RWPE1 (cell line): Measurements from ENCODE around the gene SNTG2.

Source experiments
- CTCF ChIA-PET: fragments of 350-600 bp; sonication (Branson Sonifier 250); formaldehyde crosslinking; extraction: SDS; loops from one replicate; lab custom pipeline; 2021; lab: Yijun Ruan, JAX
- POLR2A ChIA-PET: fragments of 400-600 bp; formaldehyde crosslinking; extraction: SDS; loops from one replicate; lab custom pipeline; 2020; ENCODE audit warnings: antibody characterized with exemption; ENCODE audit not compliant: low non-redundant PET; lab: Yijun Ruan, JAX
- DNase-seq: peaks from one replicate; pipeline ENCODE4 v3.0.0; 2012; ENCODE audit warnings: low spot score
- H3K27ac ChIP-seq: fragments of 450-650 bp; 2 replicates; pipeline ENCODE4 v1.5.1; 2017
- CTCF ChIP-seq: fragments of 450-650 bp; conservative IDR thresholded peaks from 2 replicates; pipeline ENCODE4 v1.5.1; 2017; ENCODE audit warnings: low read depth, mild to moderate bottlenecking

Gene SNTG2

GRCh38 chr2:1340141-1340512, 389.5 kb downstream of the SNTG2 start:
- POLR2A ChIA-PET: no interaction called here
- H3K27ac ChIP-seq: no peak overlapping the region
- no peak for TF ChIP-seq CTCF
- no peak for DNase-seq
- CTCF ChIA-PET: no interaction called here

- no peak for TF ChIP-seq CTCF
- no peak overlapping the region for H3K27ac ChIP-seq
- no peak for DNase-seq
- ChIA-PET CTCF (interaction anchor here (0.8 kb wide), 1 partner anchor 205 kb away, joined by 4 read pairs; no protein-coding TSS in a partner anchor), POLR2A (no interaction called here)
Measured at GRCh38 chr2:1341404-1342120, 390.9 kb downstream of the SNTG2 start.

DNA sequence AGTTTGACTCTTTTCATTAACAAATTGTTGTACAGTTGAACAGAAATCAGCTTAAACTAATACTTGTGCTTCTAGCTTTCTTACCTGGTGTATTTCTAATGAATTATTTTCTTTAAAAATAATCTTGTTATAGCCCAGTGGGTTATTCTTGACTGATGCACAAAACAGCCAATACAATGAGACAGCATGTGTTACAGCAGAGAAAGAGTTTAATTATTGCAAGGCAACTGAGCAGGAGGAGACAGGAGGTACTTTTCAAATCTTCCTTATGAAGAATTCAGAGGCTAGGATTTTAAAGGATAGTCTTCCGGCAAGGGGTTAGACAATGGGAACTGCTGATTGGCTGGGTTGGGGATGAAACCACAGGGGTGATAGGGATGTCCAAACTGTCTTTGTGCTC, 398.1 kb downstream of the SNTG2 start:
- POLR2A ChIA-PET: no interaction called here
- TF ChIP-seq CTCF: no peak
- no peak for DNase-seq
- H3K27ac ChIP-seq: no peak overlapping the region
- CTCF ChIA-PET: no interaction called here

DNA sequence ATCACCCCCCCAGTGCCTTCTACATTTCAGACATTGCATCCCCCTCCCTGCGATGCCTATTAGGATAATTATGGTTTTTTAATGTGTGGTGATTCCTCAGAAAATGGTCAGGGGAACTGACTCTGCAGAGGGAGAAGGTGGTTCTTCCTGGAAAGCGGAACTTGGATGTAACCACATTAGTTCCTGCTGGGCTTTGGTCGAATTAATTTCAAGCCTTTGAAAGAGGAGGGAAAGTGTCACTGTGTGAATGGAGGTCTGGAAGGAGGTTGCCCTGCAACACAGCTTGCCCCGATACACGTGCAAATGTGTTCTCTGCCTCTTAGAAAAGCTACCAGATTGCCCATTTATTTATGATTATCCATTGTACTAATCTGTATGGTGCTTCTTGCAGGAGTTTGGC, 399.5 kb downstream of the SNTG2 start:
- H3K27ac ChIP-seq: no peak overlapping the region
- no peak for TF ChIP-seq CTCF
- CTCF ChIA-PET: no interaction called here
- DNase-seq: no peak
- POLR2A ChIA-PET: no interaction called here

GRCh38 chr2:1353124-1353523, 402.5 kb downstream of the SNTG2 start:
- ChIA-PET CTCF (no interaction called here), POLR2A (no interaction called here)
- no peak for DNase-seq
- no peak overlapping the region for H3K27ac ChIP-seq
- no peak for TF ChIP-seq CTCF

GRCh38 chr2:1353543-1353942, 402.9 kb downstream of the SNTG2 start:
- DNase-seq: no peak
- ChIA-PET CTCF (no interaction called here), POLR2A (no interaction called here)
- no peak for TF ChIP-seq CTCF
- H3K27ac ChIP-seq: no peak overlapping the region
